Chondrocyte (in vitro differentiated cells): ENCODE data around the gene C1orf116. TPM values are rescaled to one million over a fixed set of nuclear protein-coding genes. Genes with fewer than 3 reads are reported as not detected.

Experiments used
- DNase-seq: peaks from one replicate; pipeline ENCODE4 v3.0.0; 2021; ENCODE audit warnings: mixed read lengths, low spot score
- H3K27ac Mint-ChIP-seq: one replicate; pipeline ENCODE4 v1.8.0; 2021; ENCODE audit warnings: mild to moderate bottlenecking, moderate library complexity, mixed read lengths; ENCODE audit not compliant: unreplicated experiment
- H3K27me3 Mint-ChIP-seq: 2 replicates; pipeline ENCODE4 v1.8.0; 2021; ENCODE audit warnings: low read depth, mixed read lengths
- H3K36me3 Mint-ChIP-seq: 2 replicates; pipeline ENCODE4 v1.8.0; 2021; ENCODE audit warnings: low read depth, mixed read lengths
- H3K4me1 Mint-ChIP-seq: 2 replicates; pipeline ENCODE4 v1.8.0; 2021; ENCODE audit warnings: low read depth, mild to moderate bottlenecking, mixed read lengths
- H3K4me3 Mint-ChIP-seq: one replicate; pipeline ENCODE4 v1.8.0; 2021; ENCODE audit warnings: mild to moderate bottlenecking, moderate library complexity, mixed read lengths; ENCODE audit not compliant: unreplicated experiment
- H3K9me3 Mint-ChIP-seq: 2 replicates; pipeline ENCODE4 v1.8.0; 2021; ENCODE audit warnings: low read depth, mixed read lengths
- CTCF ChIP-seq: fragments of 200-600 bp; sonication (generic); IDR thresholded peaks from 2 replicates; pipeline ENCODE4 v1.5.0; 2021; ENCODE audit warnings: antibody characterized with exemption, mild to moderate bottlenecking, moderate library complexity
- total RNA-seq: library from RNA; stranded (reverse); gene quantifications from 3 replicates; pipeline ENCODE4 v1.2.1, GENCODE V29; 2021

C1orf116 gene
- total RNA-seq, 1 donor from 2014 or later, result 0.07 TPM

- Mint-ChIP-seq H3K4me1 (peaks cover 56% of the 10 kb centered on the region), H3K27me3 (no peaks in the 10 kb centered on the region), H3K9me3 (no peaks in the 10 kb centered on the region), H3K4me3 (no peak overlapping the region), H3K36me3 (no peaks in the 10 kb centered on the region), H3K27ac (no peak overlapping the region)
- no peak for DNase-seq
- TF ChIP-seq CTCF, result no peak
These were observed 9.4 kb downstream of the C1orf116 start for GRCh38 chr1:207022996-207023679.

- Mint-ChIP-seq H3K27me3 (no peaks in the 10 kb centered on the region), H3K4me1 (peaks cover 50% of the 10 kb centered on the region), H3K27ac (no peak overlapping the region), H3K36me3 (no peaks in the 10 kb centered on the region), H3K9me3 (no peaks in the 10 kb centered on the region), H3K4me3 (no peak overlapping the region)
- TF ChIP-seq CTCF, result no peak
- DNase-seq, result no peak
These were observed 10.5 kb downstream of the C1orf116 start for GRCh38 chr1:207021876-207022596.

- Mint-ChIP-seq H3K4me3 (no peak overlapping the region), H3K27me3 (no peaks in the 10 kb centered on the region), H3K27ac (no peak overlapping the region), H3K9me3 (no peaks in the 10 kb centered on the region), H3K4me1 (peaks cover 43% of the 10 kb centered on the region), H3K36me3 (no peaks in the 10 kb centered on the region)
- no peak for DNase-seq
- TF ChIP-seq CTCF, result no peak
These were observed 11.3 kb downstream of the C1orf116 start for GRCh38 chr1:207021139-207021861.

GRCh38 chr1:207020709-207021107 is 11.8 kb downstream of the C1orf116 start:
- H3K9me3 Mint-ChIP-seq, result no peaks in the 10 kb centered on the region
- no peak for TF ChIP-seq CTCF
- no peak overlapping the region for H3K27ac Mint-ChIP-seq
- no peak for DNase-seq
- no peaks in the 10 kb centered on the region for H3K36me3 Mint-ChIP-seq
- H3K4me3 Mint-ChIP-seq, result no peak overlapping the region
- peaks cover 37% of the 10 kb centered on the region for H3K4me1 Mint-ChIP-seq
- peaks cover 4% of the 10 kb centered on the region for H3K27me3 Mint-ChIP-seq

- H3K4me1 Mint-ChIP-seq, result peaks cover 32% of the 10 kb centered on the region
- H3K27ac Mint-ChIP-seq, result no peak overlapping the region
- H3K9me3 Mint-ChIP-seq, result no peaks in the 10 kb centered on the region
- H3K27me3 Mint-ChIP-seq, result peaks cover 4% of the 10 kb centered on the region
- DNase-seq, result no peak
- TF ChIP-seq CTCF, result no peak
- H3K36me3 Mint-ChIP-seq, result no peaks in the 10 kb centered on the region
- H3K4me3 Mint-ChIP-seq, result no peak overlapping the region
These were observed 12.4 kb downstream of the C1orf116 start for GRCh38 chr1:207020065-207020708.
